Measurements from ENCODE around the gene GPR162. TPM values are rescaled to one million over a fixed set of nuclear protein-coding genes. Genes with fewer than 3 reads are reported as not detected.
A peak's percentile ranks its signal among the peaks of the same experiment; 100 is the strongest.

Gene GPR162
- 1 to 10 TPM; 1.8 to 5.2 (median 2.9) TPM for total RNA-seq
- 1 to 10 TPM; 4.4 to 7.7 TPM for polyA plus RNA-seq
- long read RNA-seq, donor 1, partial matches to known transcripts, result 5 of 10 reads
- long read RNA-seq, donor 1, other reads (novel, unspliced or antisense), result 1 of 10 reads
- long read RNA-seq, donor 2, partial matches to known transcripts, result 0 of 3 reads
- long read RNA-seq, donor 2, other reads (novel, unspliced or antisense), result 1 of 3 reads
- long read RNA-seq, donor 3, partial matches to known transcripts, result 1 of 2 reads
- long read RNA-seq, donor 3, other reads (novel, unspliced or antisense), result 0 of 2 reads

- TF ChIP-seq CTCF (IDR thresholded peaks at IDR 0.05) (no peak), POLR2A (IDR thresholded peaks at IDR 0.05) (no peak)
- intact Hi-C loops (cut with DNase I), result loop anchor here in 3 of 10 donors (5.0 to 10.0 kb wide), 4 partner anchors 47 to 207 kb away; partner anchors contain the start of genes LAG3 (in 1 of the 3) and MLF2 (in 1 of the 3)
- H3K9me3 ChIP-seq, result no peaks in the 10 kb centered on the region
- H3K4me1 ChIP-seq, result peaks cover 0 to 32% (median 19%) of the 10 kb centered on the region in 12 donors
- H3K36me3 ChIP-seq, result peaks cover 0 to 8% (median 0%) of the 10 kb centered on the region in 9 donors
- peak within 1 kb of the TSS in 11 of 12 donors; percentile 28 to 73 (median 64) for H3K27ac ChIP-seq
- 1% methylated on average over 22 to 28 of the region's 28 CpGs for WGBS, 4 donors
- ATAC-seq (peak; percentile 6 to 66 (median 55)), DNase-seq (peak in 4 of 5 donors; percentile 76 to 81 (median 77))
- H3K4me3 ChIP-seq, result peak within 1 kb of the TSS; percentile 34 to 67 (median 58)
- H3K27me3 ChIP-seq, result peaks cover 0 to 12% (median 0%) of the 10 kb centered on the region in 9 donors
These were observed at the start of gene GPR162 for GRCh38 chr12:6821591-6822425. Gene GPR162 (plus strand): TSS chr12:6821821. CDS start chr12:6823899, 2,078 bp downstream.

GRCh38 chr12:6772331-6772695 is 49.3 kb upstream of the GPR162 start, which contains the start of gene LAG3:
Gene LAG3 (plus strand): TSS chr12:6772520. CDS start chr12:6772853, 333 bp downstream.
- ATAC-seq (peak in 1 of 4 donors; percentile 6), DNase-seq (peak in 1 of 5 donors; percentile 28)
- intact Hi-C loops (cut with DNase I), result loop anchor here in 2 of 10 donors (10.0 kb wide), 2 partner anchors 52 to 158 kb away; partner anchors contain the start of genes GPR162 (in 1 of the 2) and P3H3 (in 1 of the 2)
- no peaks in the 10 kb centered on the region for H3K9me3 ChIP-seq
- H3K27ac ChIP-seq, result peak within 1 kb of the TSS in 4 of 12 donors; percentile 13 to 93 (median 44)
- peaks cover 0 to 27% (median 0%) of the 10 kb centered on the region in 9 donors for H3K27me3 ChIP-seq
- peak within 1 kb of the TSS in 4 of 12 donors; percentile 8 to 50 (median 30) for H3K4me3 ChIP-seq
- peaks cover 0 to 65% (median 18%) of the 10 kb centered on the region in 12 donors for H3K4me1 ChIP-seq
- peaks cover 0 to 20% (median 6%) of the 10 kb centered on the region in 9 donors for H3K36me3 ChIP-seq
- 56 to 77% (median 70%) methylated on average over 15 of the region's 15 CpGs for WGBS, 4 donors
- TF ChIP-seq POLR2A (IDR thresholded peaks at IDR 0.05) (no peak), CTCF (IDR thresholded peaks at IDR 0.05) (no peak)

- Histone ChIP-seq H3K36me3 (peaks cover 0 to 20% (median 6%) of the 10 kb centered on the region in 9 donors), H3K9me3 (no peaks in the 10 kb centered on the region), H3K27ac (peak overlapping the region in 2 of 12 donors; percentile 60 to 93), H3K27me3 (peaks cover 0 to 31% (median 0%) of the 10 kb centered on the region in 9 donors), H3K4me1 (peaks cover 0 to 63% (median 18%) of the 10 kb centered on the region in 12 donors), H3K4me3 (peak overlapping the region in 6 of 12 donors; percentile 8 to 50 (median 25))
- WGBS, 4 donors, result 72 to 79% (median 77%) methylated on average over 21 of the region's 21 CpGs
- TF ChIP-seq CTCF (IDR thresholded peaks at IDR 0.05), result no peak
- no peak for TF ChIP-seq POLR2A (IDR thresholded peaks at IDR 0.05)
- no peak for ATAC-seq
- no peak for DNase-seq
- intact Hi-C loops (cut with DNase I), result loop anchor here in 2 of 10 donors (10.0 kb wide), 2 partner anchors 52 to 158 kb away; partner anchors contain the start of genes GPR162 (in 1 of the 2) and P3H3 (in 1 of the 2)
These were observed 48.7 kb upstream of the GPR162 start for GRCh38 chr12:6772726-6773589.

All from heart left ventricle (tissue), 16 donors.